K562 (cell line): ENCODE results near the gene SPDEF. TPM values are rescaled to one million over a fixed set of nuclear protein-coding genes. Genes with fewer than 3 reads are reported as not detected.

Source experiments
- ATF7 ChIP-seq: fragments of 450-650 bp; IDR thresholded peaks from 2 replicates; pipeline ENCODE4 v1.7.1; 2014; ENCODE audit warnings: mild to moderate bottlenecking, moderate library complexity
- CBFA2T2 ChIP-seq: fragments of 450-650 bp; conservative IDR thresholded peaks from 2 replicates; pipeline ENCODE4 v1.6.1; 2017; ENCODE audit warnings: mild to moderate bottlenecking
- CBFA2T3 ChIP-seq: fragments of 450-650 bp; IDR thresholded peaks from 2 replicates; pipeline ENCODE4 v1.6.1; 2017
- CEBPB ChIP-seq: fragments of 450-650 bp; IDR thresholded peaks from 2 replicates; pipeline ENCODE4 v1.6.1; 2016; ENCODE audit warnings: missing genetic modification characterization, missing compliant biosample characterization
- HDAC2 ChIP-seq: fragments of 450-650 bp; IDR thresholded peaks from 2 replicates; pipeline ENCODE4 v1.6.1; 2016; ENCODE audit warnings: mild to moderate bottlenecking
- MECOM ChIP-seq: fragments of 250-450 bp; sonication (Bioruptor Pico); IDR thresholded peaks from 2 replicates; pipeline ENCODE4 v1.8.0; 2022; ENCODE audit warnings: inconsistent platforms
- TBL1XR1 ChIP-seq, 2 experiments: IDR thresholded peaks; 2 replicates each; pipeline ENCODE4 v1.6.1; 2012; ENCODE audit warnings: improper control_type of control experiment in 2 of 2, low read length in 2 of 2, mild to moderate bottlenecking in 1 of 2
- TGIF2 ChIP-seq: sonication (generic); formaldehyde crosslinking; IDR thresholded peaks from 2 replicates; pipeline ENCODE4 v1.8.1; 2022; ENCODE audit warnings: mild to moderate bottlenecking, missing genetic modification reagents, moderate library complexity
- polyA plus RNA-seq, 8 experiments: library from polyadenylated mRNA; depleted of rRNA in 4 of 8; stranded (reverse) in 5 of 8; unstranded in 3 of 8; fragments of >200 nt; fragmentation: Nextera tagmentation in 2 of 8; fragmentation: Illumina TruSeq in 1 of 8; extraction: Ambion mirVana in 2 of 8; extraction: Trizol in 1 of 8; gene quantifications; 2 replicates each; pipeline versions ENCODE4 v1.2.1 to v1.2.3, GENCODE V29; 2011 to 2014; ENCODE audit warnings: inconsistent platforms in 1 of 8, missing spikeins in 1 of 8
- total RNA-seq, 7 experiments: library from RNA; depleted of rRNA in 6 of 7; stranded (reverse); fragments of >200 nt in 6 of 7; fragmentation: Illumina TruSeq in 2 of 7; extraction: Trizol in 2 of 7; gene quantifications; 2 replicates each; pipeline versions ENCODE4 v1.2.1 to v1.2.3, GENCODE V29; 2011 to 2021; ENCODE audit warnings: low replicate concordance in 1 of 7
- TF ChIP-seq, protein P1 (sequence below): sonication (generic); formaldehyde crosslinking; IDR thresholded peaks from 2 replicates; pipeline ENCODE4 v1.8.0; 2022; ENCODE audit warnings: mild to moderate bottlenecking, missing genetic modification reagents
- TF ChIP-seq, protein P2 (sequence below): fragments of 450-650 bp; formaldehyde crosslinking; IDR thresholded peaks from 2 replicates; pipeline ENCODE4 v1.4.0; 2022; ENCODE audit warnings: missing genetic modification characterization
- TF ChIP-seq, protein P3 (sequence below), 2 experiments: fragments of 150-350 bp in 1 of 2; IDR thresholded peaks; 2 replicates each; pipeline ENCODE4 v1.6.1; 2012 to 2016; ENCODE audit warnings: low read depth in 2 of 2, low read length in 2 of 2, mild to moderate bottlenecking in 1 of 2, moderate library complexity in 1 of 2

Gene SPDEF
- total and polyA plus RNA-seq, 9 of the 15 experiments (the other 6 are each of a cell fraction or from before 2014, with no cell fraction given), result 0.04 to 0.12 (median 0.11) TPM; not detected in 5

DNA sequence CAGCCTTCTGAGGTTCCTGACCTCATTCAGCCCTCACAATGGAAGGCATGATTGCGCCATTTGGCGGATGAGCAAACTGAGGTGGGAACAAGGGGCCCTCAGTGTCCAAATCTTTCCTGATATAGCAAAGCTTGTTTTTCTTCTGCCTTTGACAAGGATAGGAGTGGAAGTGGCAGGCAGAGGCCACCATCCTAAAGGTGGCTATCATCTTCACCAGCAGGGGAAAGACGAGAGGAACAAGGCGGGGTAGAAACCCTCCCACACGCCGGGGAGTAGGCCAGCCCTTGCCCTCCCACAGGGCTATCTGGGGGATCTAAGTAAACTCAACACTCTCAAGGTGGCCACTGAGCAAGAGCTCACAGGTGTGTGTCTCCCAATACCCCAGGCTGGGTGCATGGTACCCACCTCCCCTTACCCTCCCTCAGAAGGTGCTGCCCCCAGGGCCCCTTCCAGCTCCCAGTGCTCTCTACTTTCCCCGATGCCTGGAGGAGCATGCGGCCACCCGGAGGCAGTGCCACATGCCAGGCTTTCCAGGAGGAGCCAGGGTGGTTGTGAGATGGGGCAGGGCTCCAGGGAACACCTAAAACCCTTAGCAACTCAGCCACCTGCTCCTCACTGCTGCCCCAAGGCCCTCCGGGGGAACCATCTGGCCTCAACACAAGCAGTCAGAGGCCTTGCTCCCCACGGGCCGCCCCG is 11.2 kb downstream of the SPDEF start (continued):
- TF ChIP-seq, protein P1, sequence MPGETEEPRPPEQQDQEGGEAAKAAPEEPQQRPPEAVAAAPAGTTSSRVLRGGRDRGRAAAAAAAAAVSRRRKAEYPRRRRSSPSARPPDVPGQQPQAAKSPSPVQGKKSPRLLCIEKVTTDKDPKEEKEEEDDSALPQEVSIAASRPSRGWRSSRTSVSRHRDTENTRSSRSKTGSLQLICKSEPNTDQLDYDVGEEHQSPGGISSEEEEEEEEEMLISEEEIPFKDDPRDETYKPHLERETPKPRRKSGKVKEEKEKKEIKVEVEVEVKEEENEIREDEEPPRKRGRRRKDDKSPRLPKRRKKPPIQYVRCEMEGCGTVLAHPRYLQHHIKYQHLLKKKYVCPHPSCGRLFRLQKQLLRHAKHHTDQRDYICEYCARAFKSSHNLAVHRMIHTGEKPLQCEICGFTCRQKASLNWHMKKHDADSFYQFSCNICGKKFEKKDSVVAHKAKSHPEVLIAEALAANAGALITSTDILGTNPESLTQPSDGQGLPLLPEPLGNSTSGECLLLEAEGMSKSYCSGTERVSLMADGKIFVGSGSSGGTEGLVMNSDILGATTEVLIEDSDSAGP, result no peak
- no peak for TF ChIP-seq TGIF2 (CRISPR knock-in tag)
- 0 out of 2 replicates have a peak, but pooled peaks have one; percentile 13 for TF ChIP-seq MECOM
- TF ChIP-seq, protein P2, sequence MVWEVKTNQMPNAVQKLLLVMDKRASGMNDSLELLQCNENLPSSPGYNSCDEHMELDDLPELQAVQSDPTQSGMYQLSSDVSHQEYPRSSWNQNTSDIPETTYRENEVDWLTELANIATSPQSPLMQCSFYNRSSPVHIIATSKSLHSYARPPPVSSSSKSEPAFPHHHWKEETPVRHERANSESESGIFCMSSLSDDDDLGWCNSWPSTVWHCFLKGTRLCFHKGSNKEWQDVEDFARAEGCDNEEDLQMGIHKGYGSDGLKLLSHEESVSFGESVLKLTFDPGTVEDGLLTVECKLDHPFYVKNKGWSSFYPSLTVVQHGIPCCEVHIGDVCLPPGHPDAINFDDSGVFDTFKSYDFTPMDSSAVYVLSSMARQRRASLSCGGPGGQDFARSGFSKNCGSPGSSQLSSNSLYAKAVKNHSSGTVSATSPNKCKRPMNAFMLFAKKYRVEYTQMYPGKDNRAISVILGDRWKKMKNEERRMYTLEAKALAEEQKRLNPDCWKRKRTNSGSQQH (CRISPR knock-in tag), result no peak
- peak; percentile 87 for TF ChIP-seq CEBPB (tag)
- TF ChIP-seq, protein P3, sequence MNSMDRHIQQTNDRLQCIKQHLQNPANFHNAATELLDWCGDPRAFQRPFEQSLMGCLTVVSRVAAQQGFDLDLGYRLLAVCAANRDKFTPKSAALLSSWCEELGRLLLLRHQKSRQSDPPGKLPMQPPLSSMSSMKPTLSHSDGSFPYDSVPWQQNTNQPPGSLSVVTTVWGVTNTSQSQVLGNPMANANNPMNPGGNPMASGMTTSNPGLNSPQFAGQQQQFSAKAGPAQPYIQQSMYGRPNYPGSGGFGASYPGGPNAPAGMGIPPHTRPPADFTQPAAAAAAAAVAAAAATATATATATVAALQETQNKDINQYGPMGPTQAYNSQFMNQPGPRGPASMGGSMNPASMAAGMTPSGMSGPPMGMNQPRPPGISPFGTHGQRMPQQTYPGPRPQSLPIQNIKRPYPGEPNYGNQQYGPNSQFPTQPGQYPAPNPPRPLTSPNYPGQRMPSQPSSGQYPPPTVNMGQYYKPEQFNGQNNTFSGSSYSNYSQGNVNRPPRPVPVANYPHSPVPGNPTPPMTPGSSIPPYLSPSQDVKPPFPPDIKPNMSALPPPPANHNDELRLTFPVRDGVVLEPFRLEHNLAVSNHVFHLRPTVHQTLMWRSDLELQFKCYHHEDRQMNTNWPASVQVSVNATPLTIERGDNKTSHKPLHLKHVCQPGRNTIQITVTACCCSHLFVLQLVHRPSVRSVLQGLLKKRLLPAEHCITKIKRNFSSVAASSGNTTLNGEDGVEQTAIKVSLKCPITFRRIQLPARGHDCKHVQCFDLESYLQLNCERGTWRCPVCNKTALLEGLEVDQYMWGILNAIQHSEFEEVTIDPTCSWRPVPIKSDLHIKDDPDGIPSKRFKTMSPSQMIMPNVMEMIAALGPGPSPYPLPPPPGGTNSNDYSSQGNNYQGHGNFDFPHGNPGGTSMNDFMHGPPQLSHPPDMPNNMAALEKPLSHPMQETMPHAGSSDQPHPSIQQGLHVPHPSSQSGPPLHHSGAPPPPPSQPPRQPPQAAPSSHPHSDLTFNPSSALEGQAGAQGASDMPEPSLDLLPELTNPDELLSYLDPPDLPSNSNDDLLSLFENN (IDR thresholded peaks at IDR 0.05; ENCODE audit: low read depth in 2 of 2, low read length in 2 of 2), result 0 out of 4 replicates have a peak, but pooled peaks of 1 of the 2 experiments have one; percentile 30
- peak in 1 of 2 experiments; percentile 37; a peak in 2 of 4 replicates for TF ChIP-seq TBL1XR1 (IDR thresholded peaks at IDR 0.05; ENCODE audit: low read length in 2 of 2)
- peak; percentile 69 for TF ChIP-seq CBFA2T2
- TF ChIP-seq ATF7, result peak; percentile 32; the same call in 1 of the 2 replicates
- TF ChIP-seq HDAC2, result peak; percentile 61; the same call in 1 of the 2 replicates
- peak; percentile 83 for TF ChIP-seq CBFA2T3
- TF ChIP-seq, all 486 proteins: peak for 66
